Endometrial microvascular endothelial cells (primary cell): ENCODE results near the gene SETD7. TPM values are rescaled to one million over a fixed set of nuclear protein-coding genes. Genes with fewer than 3 reads are reported as not detected.

Experiments used
- in situ Hi-C: cut with HindIII; loops from 2 replicates; pipeline ENCODE4 v1.10.0; 2017; ENCODE audit warnings: low sequenced_read_pairs, low pct_unique_long_range_greater_than_20kb; ENCODE audit errors: inconsistent ontology term
- total RNA-seq: library from RNA; depleted of rRNA; stranded (reverse); fragments of >200 nt; gene quantifications from one replicate; pipeline ENCODE4 v1.2.3, GENCODE V29; 2015; ENCODE audit errors: inconsistent ontology term

The SETD7 gene
- total RNA-seq, 1 donor from 2014 or later: 53.8 TPM

DNA sequence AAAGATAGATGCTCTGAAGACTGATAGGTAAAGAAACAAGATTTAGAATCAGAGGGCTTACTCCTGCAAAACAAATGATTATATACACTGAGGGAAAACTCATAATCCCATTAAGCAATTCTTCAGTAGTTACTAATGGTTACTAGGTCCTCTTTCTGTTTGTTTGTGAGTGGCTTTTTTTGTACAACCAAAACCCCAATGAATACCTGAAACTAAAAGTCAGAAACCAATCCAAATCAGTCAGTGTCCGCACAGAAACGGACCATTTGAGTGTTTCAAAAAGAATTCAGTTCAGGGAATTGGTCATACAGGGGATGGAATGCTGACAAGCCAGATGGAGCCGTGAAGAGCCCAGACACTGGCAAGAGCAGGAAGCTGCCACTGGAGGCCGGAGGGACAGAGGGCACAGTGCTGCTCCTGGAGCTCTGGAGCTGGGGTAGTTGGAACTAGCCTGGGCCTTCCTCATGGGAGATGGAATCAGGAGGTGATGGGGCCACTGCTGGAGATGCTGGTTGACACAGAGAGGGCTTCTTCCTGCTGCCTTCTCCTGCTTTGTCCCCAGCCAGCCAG, 31.9 kb downstream of the SETD7 start:
- in situ Hi-C loops: no loop called here

DNA sequence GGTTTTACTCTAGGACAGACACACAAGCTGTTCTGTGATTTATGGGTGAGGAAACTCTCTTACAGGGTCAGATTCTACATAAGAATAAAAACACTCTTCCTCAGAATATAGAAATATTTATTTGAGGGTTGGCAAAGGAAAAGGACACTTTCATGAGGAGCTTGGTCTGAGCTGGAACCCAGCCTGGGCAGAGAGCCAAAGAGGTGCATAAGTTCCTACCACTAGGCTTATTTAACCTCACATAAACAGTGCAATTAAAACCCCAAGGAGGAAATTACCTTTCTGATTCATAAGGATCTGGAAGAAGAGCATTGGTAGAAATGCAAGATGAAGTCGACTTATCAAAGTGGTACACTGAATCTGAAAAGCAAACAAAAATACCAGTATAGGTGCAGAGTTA, 32.9 kb downstream of the SETD7 start:
- in situ Hi-C loops: no loop called here

DNA sequence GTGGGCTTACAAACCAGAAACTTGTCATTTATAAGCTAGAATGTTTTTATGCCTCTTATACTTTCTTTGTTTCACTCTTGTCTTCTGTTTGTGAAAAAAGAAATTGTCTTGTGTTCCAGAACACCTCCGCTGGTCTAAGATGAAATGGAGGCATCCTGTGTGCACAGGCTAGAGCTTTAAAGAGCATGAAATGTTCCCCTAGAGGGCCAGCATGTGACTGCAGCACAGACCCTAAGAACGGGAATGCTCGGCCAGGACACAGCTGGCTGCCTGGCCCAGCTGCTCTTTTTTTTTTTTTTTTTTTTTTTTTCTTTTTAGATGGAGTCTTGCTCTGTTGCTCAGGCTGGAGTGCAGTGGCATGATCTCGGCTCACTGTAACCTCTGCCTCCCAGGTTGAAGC, 33.6 kb downstream of the SETD7 start:
- in situ Hi-C loops: no loop called here

DNA sequence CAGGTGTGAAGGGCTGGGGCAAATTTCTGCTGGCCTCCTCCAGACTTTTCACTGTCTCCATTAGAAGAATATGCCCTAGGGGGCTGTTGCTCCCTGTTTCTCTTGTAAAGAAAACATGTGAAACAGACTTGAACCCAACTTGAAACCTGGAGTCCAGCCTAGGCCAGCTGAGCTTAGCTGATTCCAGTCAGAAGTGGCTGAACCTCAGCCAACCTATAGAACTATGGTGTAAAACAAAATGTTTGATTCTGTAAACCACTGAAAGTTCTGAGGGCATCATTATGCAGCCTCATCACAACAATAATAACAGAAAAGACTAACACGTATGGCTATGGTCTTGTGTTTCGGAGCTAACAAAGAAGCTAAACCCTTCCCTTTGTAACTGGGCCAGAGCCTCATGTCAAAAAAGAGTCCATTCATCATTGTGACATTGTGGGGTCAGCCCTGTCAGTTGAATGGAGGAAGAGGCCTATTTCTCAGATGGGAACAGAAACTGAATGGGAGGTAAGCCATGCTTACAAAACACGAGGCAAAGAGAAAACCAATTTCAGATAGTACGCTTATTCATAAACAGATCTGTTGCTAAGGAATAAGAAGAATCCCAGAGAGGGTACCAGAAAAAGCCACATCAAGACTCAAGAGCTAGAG, 34.1 kb downstream of the SETD7 start:
- in situ Hi-C loops: no loop called here

DNA sequence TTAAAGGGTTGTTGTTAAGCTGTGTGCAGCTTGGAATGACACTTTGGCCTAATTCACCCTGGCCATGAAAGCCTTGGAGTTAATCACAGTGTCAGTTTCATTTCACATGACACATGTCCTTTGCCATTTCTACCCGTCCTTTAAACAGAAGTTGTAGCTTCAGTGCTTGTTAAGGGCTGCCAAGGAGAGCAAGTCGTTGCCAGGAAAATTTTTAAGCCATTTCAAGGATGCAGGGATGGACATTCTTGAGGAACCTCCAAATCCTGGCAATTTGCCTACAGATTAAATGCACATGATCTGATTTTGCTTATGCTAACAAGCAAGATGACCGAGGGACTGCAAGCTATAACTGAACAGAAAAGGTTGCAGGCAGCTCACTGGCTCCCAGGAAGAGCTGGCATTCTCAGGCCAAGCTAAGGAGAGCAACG, 40.5 kb downstream of the SETD7 start:
- in situ Hi-C loops: no loop called here

DNA sequence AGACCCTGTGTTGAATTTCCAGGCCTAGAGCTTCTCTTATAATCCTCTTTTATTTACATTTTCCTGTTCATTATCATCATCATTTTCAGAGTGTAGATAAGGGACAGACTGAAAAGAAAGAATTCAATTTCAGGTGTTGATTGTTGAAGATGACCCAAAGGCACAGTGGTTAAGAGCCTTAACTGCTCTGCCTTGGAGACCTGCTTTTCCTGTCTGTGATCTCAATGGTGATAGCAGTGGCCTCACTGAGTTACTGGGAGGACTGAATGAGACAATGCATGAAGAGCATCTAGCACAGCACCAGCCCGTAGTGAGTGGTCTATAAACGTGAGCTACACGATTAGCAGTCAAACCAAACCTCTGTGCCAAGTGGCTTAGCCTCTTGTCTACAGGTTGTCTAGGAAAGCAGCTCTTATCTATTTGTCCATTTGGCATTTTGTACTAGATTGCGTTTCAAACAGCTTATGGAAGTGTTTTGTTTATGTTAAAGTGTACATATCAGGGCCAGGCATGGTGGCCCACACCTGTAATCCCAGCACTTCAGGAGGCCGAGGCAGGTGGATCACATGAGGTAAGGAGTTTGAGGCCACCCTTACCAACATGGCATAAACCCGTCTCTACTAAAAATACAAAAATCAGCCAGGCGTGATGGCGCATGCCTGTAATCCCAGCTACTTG, 41.5 kb downstream of the SETD7 start:
- in situ Hi-C loops: no loop called here

DNA sequence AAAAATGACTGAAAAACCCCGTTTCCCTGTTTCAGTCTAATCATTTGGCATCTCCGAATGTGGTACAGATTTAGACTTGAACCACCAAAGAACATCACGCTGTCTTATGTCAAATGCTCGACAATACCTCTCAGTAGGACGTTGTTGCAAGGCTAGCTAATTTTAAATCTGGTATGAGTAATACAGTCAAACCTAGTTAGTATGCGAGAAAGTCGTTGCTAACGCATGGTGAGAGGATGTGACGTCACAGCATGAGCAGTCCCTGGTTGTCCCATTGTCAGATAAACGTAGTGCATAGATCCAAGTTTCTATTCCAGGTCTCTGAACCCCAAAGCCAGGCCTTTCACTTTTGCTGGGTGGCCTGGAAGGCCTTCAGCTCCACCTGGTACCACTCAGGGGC, 44.7 kb downstream of the SETD7 start:
- in situ Hi-C loops: no loop called here

DNA sequence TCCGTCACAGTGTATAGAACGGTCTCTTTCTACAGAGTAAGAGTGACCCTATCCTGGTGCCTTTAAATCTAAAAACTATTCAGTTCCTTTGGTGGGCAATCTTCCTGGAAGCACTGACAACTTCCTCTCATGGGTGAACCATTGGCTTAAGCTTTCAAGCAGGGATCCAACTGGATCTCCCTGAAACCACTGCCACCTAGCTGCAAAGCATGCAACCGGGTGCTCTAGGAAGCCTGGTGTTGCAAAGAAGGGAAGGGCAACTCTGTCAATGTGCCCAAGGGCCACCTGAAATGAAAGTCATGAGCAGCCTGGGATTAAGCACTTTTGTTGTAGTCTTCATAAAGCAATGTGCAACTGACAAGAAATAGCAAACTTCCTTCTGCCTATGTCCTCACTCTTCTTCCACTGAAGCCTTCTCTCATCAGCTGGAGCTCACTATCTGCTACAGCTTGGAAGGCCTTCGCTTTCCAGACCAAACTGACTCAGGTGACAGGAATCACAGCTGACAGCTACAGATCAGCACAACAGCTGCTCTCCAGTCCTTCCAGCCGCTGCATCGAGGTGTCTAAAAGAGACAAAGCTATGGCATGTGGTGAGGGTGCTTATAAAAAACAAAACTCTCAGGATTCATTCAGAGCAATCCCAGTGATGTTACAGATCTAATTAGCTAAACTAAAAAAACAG, 46.1 kb downstream of the SETD7 start:
- in situ Hi-C loops: no loop called here

DNA sequence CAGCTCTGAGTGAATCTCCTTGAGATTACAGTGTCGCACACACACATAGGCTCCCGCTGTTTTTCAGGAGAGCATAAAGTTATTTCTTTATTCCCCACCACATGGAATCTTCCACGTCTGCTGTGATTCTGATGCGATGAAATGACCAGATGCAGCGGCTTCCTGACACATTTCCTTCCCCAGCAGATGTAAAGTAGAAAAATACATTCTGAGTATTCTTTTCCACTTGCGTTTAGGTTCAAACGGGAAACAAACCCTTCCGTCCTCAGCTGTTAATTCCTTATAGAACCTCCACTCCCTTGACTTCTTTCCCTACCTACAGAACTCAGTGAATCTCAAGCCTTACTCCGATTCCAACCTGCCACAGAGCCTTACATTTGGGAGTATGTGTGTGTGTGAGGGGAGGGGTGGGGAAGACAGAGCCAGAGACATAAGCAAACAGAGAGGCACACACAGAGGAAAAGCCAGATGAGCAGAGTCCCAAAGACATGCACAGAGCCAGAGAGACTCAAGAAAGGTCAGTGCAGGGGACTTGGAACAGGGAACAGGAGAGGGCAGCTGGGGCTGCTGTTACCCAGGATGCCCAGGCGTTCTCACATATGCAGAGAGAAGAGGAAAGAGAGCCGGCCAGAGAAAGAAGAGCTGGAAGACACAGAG, 47.3 kb downstream of the SETD7 start:
- in situ Hi-C loops: no loop called here

DNA sequence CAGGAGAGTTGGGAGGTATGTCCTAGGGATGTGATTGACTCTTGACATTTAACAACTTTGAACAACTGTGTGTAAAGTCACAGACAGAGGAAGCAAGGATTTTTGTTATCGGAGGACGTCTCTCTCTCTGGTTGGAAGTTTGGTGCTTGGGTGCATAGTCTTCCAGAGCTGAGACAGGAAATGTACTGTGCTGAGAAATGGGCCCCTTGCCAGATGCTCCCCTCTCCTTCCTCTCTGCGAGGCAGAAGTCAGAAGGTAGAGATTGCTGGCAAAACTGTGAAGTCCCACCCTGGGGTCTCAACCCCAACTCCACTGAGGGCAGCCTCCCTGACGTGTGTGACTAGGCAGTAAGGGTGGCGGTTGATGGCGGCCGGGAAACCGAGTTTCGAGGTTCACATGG, 49.2 kb downstream of the SETD7 start:
- in situ Hi-C loops: no loop called here

DNA sequence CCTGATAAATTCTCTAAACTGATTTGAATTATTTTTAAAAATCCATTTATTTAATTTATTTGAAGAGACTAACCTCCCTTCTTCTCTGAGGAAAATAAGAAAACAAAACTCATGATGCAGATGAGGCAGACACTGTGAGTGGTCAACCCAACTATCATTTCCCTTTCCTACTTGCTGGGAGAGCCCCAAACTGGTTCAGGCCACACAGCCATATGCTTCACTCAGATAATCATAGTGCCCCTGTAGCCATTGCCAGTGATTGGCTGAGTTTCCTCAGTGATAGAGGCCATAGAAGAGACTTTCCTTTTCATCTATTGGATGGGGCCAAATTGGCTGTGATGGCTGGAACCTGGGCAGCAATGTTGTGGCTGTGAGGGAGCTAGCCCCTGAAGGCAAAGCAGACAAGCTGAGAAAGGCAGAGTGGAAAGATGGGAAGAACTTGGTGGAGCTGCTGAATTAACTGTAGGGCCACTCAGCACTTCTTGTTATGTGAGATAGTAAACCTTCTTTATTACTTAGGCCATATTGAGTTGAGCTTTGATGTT, 52.3 kb downstream of the SETD7 start:
- in situ Hi-C loops: no loop called here

DNA sequence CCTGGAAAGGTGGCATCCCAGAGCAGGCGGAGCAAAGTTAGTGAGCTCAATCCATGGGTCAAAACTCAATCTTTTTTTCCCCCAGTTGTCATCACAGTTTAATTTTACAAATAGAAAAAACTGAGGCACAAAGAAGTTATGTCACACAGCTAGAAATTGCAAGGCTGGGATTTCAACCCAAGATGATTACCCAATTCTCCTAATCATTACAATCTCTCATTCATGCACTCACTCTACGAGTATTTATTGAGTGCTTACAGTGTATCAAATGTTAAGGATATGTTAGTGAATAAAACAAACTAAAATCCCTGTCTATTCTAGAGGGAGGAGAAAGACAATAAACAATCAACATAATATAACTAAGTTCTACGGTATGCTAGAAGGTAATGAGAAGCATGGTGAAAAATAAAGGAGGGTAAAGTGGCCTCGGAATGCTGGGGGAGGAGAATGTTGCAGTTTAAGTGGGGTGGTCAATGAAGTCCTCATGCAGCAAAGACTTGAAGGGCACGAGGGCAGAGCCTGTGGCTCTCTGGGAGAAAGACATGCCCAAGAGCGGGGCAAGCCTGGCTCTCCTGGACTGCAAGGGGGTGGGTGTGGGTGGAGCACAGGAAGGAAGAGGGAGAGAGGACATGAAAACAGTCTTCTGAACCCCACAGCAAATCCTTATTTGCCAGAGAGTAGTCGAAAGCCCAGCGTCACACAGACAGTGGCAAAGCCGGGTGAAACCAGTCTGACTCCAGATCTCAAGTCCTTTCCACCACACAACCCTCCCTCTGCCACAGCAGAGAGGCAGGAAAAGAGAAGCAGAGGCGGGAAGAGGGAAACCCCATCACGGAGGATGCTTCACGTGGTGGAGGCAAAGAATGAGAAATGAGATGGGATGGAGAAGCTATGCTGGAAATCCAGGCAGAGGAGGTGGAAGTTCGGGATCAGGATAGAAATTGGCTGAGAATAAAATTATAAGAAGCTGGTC, 53.8 kb downstream of the SETD7 start:
- in situ Hi-C loops: no loop called here

DNA sequence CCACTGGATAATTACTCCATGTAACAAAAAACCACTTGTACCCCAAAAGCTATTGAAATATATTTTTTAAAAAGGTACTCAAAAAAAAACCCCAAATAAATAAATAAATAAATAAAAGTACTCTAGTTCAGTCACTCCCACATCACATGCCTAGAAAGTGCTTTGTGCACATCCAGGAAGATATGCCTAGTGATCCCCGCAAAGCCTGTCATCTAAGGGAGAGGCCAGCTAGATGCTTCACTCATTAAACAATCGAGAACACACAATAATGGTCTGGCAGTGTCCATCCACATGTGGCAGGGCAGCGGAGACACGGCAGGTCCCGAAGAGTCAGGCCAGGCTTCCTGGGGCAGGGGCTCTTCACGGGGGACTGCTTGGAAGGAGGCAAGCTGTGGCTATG, 54.5 kb downstream of the SETD7 start:
- in situ Hi-C loops: no loop called here

DNA sequence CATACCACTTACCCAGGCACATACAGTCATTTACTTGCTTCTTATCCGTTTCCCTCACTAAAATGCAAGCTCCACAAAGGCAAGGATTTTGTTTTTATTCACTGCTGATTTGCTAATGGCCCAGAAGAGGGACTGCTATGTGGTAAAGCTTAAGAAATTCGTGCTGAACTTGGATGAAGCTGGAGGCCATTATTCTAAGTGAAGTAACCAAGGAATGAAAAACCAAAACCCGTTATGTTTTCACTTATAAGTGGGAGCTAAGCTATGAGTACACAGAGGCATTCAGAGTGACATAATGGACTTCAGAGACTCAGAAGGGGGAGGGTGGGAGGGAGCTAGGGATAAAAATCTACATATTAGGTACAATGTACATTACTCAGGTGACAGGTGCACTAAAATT, 54.9 kb downstream of the SETD7 start:
- in situ Hi-C loops: no loop called here

DNA sequence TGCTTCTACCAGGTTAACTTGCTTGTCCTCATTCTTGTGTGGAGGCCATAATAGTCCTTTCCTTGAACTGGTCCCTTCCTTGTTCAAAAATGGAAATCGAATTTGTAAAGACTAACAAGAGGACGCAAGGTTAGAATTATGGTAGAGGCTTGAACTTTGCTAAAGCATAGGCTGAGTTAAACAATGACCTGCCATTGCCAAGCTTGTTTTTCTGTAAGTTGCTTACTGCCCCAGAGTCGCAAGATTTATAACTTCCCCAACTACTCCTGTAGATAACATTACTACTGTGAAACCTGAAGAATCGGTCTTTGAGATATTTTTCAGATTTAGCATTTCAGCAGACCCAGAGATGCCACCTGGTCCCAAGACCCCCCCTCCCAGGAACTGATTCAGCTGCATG, 56.8 kb downstream of the SETD7 start:
- in situ Hi-C loops: no loop called here

DNA sequence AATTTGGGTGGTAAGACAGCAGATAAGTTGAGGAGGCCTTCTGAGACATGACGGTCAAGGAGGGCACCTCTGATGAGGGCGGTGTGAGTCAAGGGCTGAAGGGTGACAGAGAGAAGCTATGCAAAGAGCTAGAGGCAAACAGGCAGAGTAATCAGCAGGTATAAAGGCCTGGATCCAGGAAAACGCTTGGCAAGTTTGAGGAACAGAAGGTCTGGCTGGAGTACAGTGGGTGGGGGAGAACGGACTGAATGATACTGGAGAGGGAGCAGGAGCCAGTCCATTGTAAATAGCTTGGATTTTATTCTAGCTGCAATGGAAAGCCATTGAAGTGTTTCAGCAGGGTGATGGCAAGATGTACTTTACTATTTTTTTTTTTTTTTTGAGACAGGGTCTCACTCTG, 62.8 kb downstream of the SETD7 start:
- in situ Hi-C loops: no loop called here

DNA sequence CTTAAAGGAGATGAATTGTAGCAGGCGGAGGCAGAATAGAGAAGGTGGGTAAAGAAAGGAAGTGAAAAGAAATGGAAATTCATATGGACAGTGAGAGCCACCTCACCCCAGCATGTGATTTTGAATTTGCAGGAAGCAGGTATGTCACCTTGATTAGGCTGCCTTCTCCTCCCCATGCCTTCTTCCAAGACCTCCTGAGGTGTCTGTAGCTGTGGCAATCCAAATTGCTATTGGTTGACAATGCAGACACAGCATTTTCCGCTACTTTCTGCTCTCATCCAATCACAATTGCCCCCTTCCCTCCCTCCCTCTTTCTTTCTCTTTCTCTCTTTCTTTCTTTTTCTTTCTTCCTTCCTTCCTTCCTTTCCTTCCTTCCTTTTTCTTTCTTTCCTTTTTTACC, 63.6 kb downstream of the SETD7 start:
- in situ Hi-C loops: no loop called here

DNA sequence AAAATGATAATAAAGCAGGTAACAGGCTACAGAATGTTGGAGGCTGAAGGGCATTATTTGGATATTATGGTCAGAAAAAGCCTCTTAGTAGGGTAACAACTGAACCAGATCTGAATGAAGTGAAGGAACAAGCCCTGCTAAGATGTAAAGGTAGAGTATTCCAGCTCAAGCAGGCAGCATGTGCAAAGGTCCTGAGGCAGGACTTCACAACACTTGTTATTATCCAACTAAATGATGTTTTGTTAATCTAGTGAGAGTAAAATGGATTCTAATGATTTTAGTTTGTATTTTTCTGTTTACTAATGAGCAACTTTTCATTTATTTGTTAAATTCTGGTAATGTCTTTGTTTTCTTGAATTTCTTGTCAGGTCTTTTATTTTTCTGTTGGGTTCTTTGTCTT, 66.4 kb downstream of the SETD7 start:
- in situ Hi-C loops: no loop called here
